ENCODE measurements around the gene PPP1R16B. TPM values are rescaled to one million over a fixed set of nuclear protein-coding genes. Genes with fewer than 3 reads are reported as not detected.

The PPP1R16B gene
- total RNA-seq, 2 donors from 2014 or later: 7.3 to 8.9 TPM

DNA sequence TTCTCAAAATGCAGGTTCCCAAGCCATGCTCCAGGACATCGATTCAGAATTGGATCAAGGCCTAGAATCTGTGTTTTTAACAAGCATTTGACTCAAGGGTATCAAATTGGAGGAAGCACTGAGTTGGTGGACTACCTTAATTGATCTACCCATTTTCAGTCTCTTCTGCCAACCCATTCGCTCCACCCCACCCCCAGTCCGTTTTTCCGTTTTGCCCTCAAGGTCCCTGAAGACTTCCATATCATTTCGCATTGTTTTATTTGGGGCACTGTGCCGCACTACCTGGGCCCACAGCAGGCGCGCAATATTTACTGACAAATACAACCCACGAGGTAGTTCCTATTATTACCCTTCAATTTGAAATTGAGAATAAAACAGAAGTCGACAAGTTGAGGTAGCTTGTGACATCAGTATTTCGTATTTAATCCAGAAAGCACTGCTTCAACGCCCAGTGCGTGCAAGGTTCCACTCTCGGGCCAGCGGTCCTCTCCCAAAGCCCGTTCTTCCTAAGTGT is 156.1 kb downstream of the PPP1R16B start:
- H3K4me3 ChIP-seq: peak overlapping the region; percentile 76
- no peaks in the 10 kb centered on the region for H3K36me3 ChIP-seq
- DNase-seq (ENCODE audit: low spot score) (no peak), ATAC-seq (ENCODE audit: insufficient number of reproducible peaks, low FRiP score, low read depth) (no peak)
- peaks cover 5 to 19% of the 10 kb centered on the region in 2 donors for H3K4me1 ChIP-seq (ENCODE audit: control insufficient read depth in 1 of 2, low read depth in 2 of 2)
- H3K27ac ChIP-seq: peak overlapping the region in 1 of 2 donors; percentile 68
- no peaks in the 10 kb centered on the region for H3K9me3 ChIP-seq
- no peaks in the 10 kb centered on the region for H3K27me3 ChIP-seq (replicated peaks; ENCODE audit: insufficient read depth)
- TF ChIP-seq, protein P1, sequence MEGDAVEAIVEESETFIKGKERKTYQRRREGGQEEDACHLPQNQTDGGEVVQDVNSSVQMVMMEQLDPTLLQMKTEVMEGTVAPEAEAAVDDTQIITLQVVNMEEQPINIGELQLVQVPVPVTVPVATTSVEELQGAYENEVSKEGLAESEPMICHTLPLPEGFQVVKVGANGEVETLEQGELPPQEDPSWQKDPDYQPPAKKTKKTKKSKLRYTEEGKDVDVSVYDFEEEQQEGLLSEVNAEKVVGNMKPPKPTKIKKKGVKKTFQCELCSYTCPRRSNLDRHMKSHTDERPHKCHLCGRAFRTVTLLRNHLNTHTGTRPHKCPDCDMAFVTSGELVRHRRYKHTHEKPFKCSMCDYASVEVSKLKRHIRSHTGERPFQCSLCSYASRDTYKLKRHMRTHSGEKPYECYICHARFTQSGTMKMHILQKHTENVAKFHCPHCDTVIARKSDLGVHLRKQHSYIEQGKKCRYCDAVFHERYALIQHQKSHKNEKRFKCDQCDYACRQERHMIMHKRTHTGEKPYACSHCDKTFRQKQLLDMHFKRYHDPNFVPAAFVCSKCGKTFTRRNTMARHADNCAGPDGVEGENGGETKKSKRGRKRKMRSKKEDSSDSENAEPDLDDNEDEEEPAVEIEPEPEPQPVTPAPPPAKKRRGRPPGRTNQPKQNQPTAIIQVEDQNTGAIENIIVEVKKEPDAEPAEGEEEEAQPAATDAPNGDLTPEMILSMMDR (IDR thresholded peaks at IDR 0.05): no peak

DNA sequence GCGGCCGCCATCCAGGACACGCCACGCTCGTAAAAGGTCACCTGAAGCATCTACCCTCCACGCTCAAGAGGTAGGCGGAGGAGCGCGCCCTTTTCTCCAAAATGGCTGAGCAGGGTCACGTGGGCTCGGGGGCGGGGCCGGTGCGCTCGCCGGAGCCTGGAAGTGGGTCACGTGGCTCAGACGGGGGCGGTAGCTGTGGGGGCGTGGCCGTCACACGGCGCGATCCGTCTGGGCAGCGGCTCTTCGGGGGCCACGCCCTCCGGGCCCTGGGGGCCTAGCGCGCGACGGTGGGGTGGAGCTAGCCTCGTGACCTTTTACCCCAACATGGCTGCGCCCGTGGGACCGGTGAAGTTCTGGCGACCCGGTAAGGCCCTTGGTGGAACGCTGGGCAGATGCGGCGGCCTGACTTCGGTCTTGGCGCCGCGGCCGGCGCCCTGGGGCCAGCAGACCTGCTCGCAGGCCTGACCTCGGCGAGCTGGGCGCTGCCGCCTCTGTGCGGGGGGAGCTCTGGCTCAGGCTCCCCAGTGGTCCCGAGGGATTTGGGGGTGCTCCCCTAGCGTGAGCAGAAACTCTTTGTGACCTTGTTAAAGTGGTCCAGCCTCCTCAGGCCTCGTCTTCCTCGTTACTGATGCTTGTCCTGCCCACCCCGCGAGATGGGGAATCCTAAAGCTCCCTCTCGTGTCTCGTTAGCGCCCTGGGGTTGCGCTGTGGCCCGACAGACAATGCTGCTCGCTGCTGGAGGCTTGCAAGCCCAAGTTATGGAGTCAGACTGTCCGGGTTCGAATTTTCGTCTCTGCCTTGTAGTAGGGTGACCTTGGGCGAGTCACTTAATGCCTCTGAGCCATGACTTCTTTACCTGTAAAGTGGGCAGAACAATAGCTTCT is 156.8 kb downstream of the PPP1R16B start, which contains the start of gene DHX35:
Gene DHX35, plus strand, starts transcription at position 301 of the 884 bp plus-strand sequence. Its CDS starts 24 bp downstream, at position 325.
- H3K4me1 ChIP-seq (ENCODE audit: control insufficient read depth in 1 of 2, low read depth in 2 of 2): peaks cover 5 to 19% of the 10 kb centered on the region in 2 donors
- TF ChIP-seq, protein P1 (IDR thresholded peaks at IDR 0.05): no peak
- ATAC-seq (ENCODE audit: insufficient number of reproducible peaks, low FRiP score, low read depth) (peak; percentile 96), DNase-seq (ENCODE audit: low spot score) (peak; percentile 93)
- H3K9me3 ChIP-seq: no peaks in the 10 kb centered on the region
- H3K4me3 ChIP-seq: peak within 1 kb of the TSS; percentile 76
- H3K27me3 ChIP-seq (replicated peaks; ENCODE audit: insufficient read depth): no peaks in the 10 kb centered on the region
- H3K27ac ChIP-seq: peak within 1 kb of the TSS; percentile 68 to 82
- no peaks in the 10 kb centered on the region for H3K36me3 ChIP-seq

DNA sequence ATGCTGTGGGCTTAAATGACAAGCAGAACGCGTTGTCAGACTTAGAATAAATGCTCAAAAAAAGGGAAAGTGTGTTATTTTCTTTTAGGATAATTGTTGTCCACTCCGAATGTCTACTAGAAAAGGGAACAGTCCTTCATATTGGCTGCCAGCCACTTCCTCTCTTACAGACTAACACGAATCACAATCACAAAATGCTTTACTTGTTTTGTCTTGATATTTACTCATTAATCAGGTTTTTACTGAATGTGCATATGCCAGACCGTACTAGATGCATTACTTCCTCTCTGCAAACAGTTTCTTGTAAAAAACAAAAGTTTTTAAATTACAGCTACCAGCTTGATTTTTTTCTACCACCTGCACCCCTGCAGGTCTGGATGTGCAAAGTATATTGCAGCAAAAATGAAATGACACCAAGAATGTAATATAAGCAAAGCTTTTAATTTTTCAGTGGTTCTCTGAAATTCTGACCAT is 157.5 kb downstream of the PPP1R16B start:
- H3K27me3 ChIP-seq (replicated peaks; ENCODE audit: insufficient read depth): no peaks in the 10 kb centered on the region
- no peaks in the 10 kb centered on the region for H3K36me3 ChIP-seq
- H3K4me3 ChIP-seq: peak overlapping the region; percentile 76
- ATAC-seq (ENCODE audit: insufficient number of reproducible peaks, low FRiP score, low read depth) (no peak), DNase-seq (ENCODE audit: low spot score) (no peak)
- H3K27ac ChIP-seq: peak overlapping the region; percentile 68 to 82
- no peaks in the 10 kb centered on the region for H3K9me3 ChIP-seq
- peaks cover 5 to 19% of the 10 kb centered on the region in 2 donors for H3K4me1 ChIP-seq (ENCODE audit: control insufficient read depth in 1 of 2, low read depth in 2 of 2)
- TF ChIP-seq, protein P1 (IDR thresholded peaks at IDR 0.05): no peak

DNA sequence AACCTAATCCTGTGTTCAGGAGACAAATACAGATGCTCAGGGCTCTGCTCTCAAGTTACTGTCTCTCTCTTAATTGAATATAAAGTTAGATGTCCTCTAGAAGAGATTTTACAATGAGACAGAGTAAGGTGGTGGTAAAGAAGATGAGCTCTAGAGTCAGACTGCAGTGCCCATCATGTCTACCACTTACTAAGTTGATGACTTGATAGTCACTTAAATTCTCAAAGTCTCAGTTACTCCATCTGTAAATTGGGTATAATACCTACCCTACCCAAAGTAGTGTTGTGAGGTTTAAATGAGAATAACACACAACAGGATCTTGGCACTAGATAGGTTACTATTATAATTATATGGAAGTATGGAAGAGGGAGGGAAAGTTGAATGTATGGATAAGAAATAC is 158.2 kb downstream of the PPP1R16B start:
- no peaks in the 10 kb centered on the region for H3K36me3 ChIP-seq
- no peak overlapping the region for H3K27ac ChIP-seq
- H3K4me3 ChIP-seq: no peak overlapping the region
- H3K9me3 ChIP-seq: no peaks in the 10 kb centered on the region
- TF ChIP-seq, protein P1 (IDR thresholded peaks at IDR 0.05): no peak
- ATAC-seq (ENCODE audit: insufficient number of reproducible peaks, low FRiP score, low read depth) (no peak), DNase-seq (ENCODE audit: low spot score) (no peak)
- no peaks in the 10 kb centered on the region for H3K27me3 ChIP-seq (replicated peaks; ENCODE audit: insufficient read depth)
- peaks cover 5 to 19% of the 10 kb centered on the region in 2 donors for H3K4me1 ChIP-seq (ENCODE audit: control insufficient read depth in 1 of 2, low read depth in 2 of 2)

DNA sequence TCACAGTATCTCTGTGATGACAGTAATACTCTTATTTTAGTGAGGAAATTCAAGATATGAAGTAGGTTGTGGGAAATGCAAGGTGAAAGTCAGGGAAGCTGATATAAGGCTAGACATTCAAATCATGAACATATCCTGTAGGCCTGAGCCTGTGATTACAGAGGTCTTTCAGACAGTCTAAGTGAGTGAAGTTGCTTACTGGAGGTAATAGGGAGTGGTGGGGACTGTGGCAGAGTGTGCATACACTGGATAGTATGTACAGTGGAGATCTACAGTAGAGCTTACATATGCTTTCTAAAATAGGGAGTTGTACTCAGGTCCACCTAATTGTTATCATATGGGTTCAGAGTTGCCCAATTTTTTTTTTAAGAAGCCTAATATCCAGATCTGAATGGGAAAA is 159.8 kb downstream of the PPP1R16B start:
- no peaks in the 10 kb centered on the region for H3K36me3 ChIP-seq
- H3K27me3 ChIP-seq (replicated peaks; ENCODE audit: insufficient read depth): no peaks in the 10 kb centered on the region
- no peaks in the 10 kb centered on the region for H3K9me3 ChIP-seq
- H3K27ac ChIP-seq: no peak overlapping the region
- ATAC-seq (ENCODE audit: insufficient number of reproducible peaks, low FRiP score, low read depth) (no peak), DNase-seq (ENCODE audit: low spot score) (no peak)
- TF ChIP-seq, protein P1 (IDR thresholded peaks at IDR 0.05): no peak
- peaks cover 5 to 19% of the 10 kb centered on the region in 2 donors for H3K4me1 ChIP-seq (ENCODE audit: control insufficient read depth in 1 of 2, low read depth in 2 of 2)
- no peak overlapping the region for H3K4me3 ChIP-seq

Measured in thoracic aorta (tissue), 2 donors.